SU-DHL-6 (cell line): ENCODE data around the gene CYP26C1.

ENCODE experiments used
- H2AFZ ChIP-seq: fragments of 200-600 bp; sonication (generic); 2 replicates; pipeline ENCODE4 v1.6.1; 2014; ENCODE audit warnings: low read depth, mild to moderate bottlenecking, moderate library complexity, mixed read lengths, antibody characterized with exemption, low read length; ENCODE audit not compliant: severe bottlenecking
- H3F3A ChIP-seq: fragments of 200-600 bp; shearing (Covaris generic); 2 replicates; pipeline ENCODE4 v1.6.0; 2016; ENCODE audit warnings: antibody characterized with exemption, mild to moderate bottlenecking; ENCODE audit not compliant: insufficient read depth
- H3K27ac ChIP-seq: fragments of 200-600 bp; sonication (generic); 2 replicates; pipeline ENCODE4 v1.5.1; 2016; ENCODE audit warnings: low read depth, mild to moderate bottlenecking, low read length, moderate library complexity, mixed read lengths
- H3K27me3 ChIP-seq: fragments of 200-600 bp; sonication (generic), shearing (Covaris generic); 2 replicates; pipeline ENCODE4 v1.6.0; 2014; ENCODE audit warnings: mild to moderate bottlenecking, low read length
- H3K36me3 ChIP-seq: fragments of 200-600 bp; sonication (generic); 2 replicates; pipeline ENCODE4 v1.6.1; 2014; ENCODE audit warnings: mild to moderate bottlenecking, low read length, mixed read lengths
- H3K4me2 ChIP-seq: fragments of 300-600, 200-600 bp; shearing (Covaris generic), sonication (generic); 2 replicates; pipeline ENCODE4 v1.6.0; 2014; ENCODE audit warnings: low read length, low read depth, mild to moderate bottlenecking; ENCODE audit not compliant: poor library complexity, severe bottlenecking
- H3K4me3 ChIP-seq: fragments of 200-600 bp; sonication (generic); 2 replicates; pipeline ENCODE4 v1.5.1; 2014; ENCODE audit warnings: antibody characterized with exemption, low read length, mild to moderate bottlenecking, mixed read lengths; ENCODE audit not compliant: insufficient read depth, poor library complexity, severe bottlenecking
- H3K79me2 ChIP-seq: fragments of 200-600 bp; sonication (generic); 2 replicates; pipeline ENCODE4 v1.6.1; 2014; ENCODE audit warnings: mild to moderate bottlenecking, low read length, moderate library complexity; ENCODE audit not compliant: insufficient read depth
- H3K9ac ChIP-seq: fragments of 200-600 bp; sonication (generic); 2 replicates; pipeline ENCODE4 v1.7.0; 2014; ENCODE audit warnings: mild to moderate bottlenecking, low read length
- H3K9me2 ChIP-seq: fragments of 200-600 bp; sonication (generic); replicated peaks from 2 replicates; pipeline ENCODE4 v1.6.1; 2014; ENCODE audit warnings: low read length; ENCODE audit not compliant: insufficient read depth
- H3K9me3 ChIP-seq: fragments of 200-600 bp; sonication (generic); 2 replicates; pipeline ENCODE4 v1.6.1; 2014; ENCODE audit warnings: low read length, mixed read lengths; ENCODE audit not compliant: insufficient read depth
- H4K20me1 ChIP-seq: fragments of 200-600 bp; sonication (generic); 2 replicates; pipeline ENCODE4 v1.6.1; 2014; ENCODE audit warnings: low read depth, mild to moderate bottlenecking, antibody characterized with exemption, low read length, moderate library complexity, mixed read lengths
- EZH2phosphoT487 ChIP-seq: fragments of 200-600 bp; sonication (generic), shearing (Covaris generic); conservative IDR thresholded peaks from 2 replicates; pipeline ENCODE4 v1.6.1; 2018; ENCODE audit warnings: mild to moderate bottlenecking, antibody characterized with exemption, low read length, moderate library complexity, mixed read lengths
- TF ChIP-seq, protein P1 (sequence below): fragments of 200-600 bp; sonication (generic); IDR thresholded peaks from one replicate; pipeline ENCODE4 v1.5.1; 2017; ENCODE audit warnings: antibody characterized with exemption, mild to moderate bottlenecking, low read length, moderate library complexity; ENCODE audit not compliant: insufficient read depth, poor library complexity, severe bottlenecking

Gene CYP26C1

DNA sequence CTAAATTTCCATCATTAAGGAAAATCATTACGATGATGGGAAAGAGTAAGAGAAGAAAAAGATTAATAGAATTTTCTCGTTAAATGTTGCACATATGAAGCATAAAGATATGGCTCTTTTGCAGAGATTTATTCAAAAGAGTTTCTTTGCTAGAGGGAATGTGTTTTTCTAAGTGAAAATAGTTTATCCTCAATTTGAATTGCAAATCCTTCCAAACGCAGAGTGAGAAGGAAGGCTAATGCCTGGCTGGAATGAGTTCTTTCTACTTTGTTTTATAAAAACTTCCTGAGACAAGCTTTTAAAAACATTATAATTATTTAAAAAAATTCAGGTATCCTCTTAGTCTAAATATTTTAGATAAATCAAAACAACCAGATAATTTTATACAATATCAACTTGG, 27.2 kb downstream of the CYP26C1 start:
- Histone ChIP-seq H3K9me3 (no peaks in the 10 kb centered on the region), H3K27ac (no peak overlapping the region), H3K9ac (no peak overlapping the region), H4K20me1 (no peaks in the 10 kb centered on the region), H3K79me2 (no peaks in the 10 kb centered on the region), H3K4me3 (no peak overlapping the region), H2AFZ (no peak overlapping the region), H3K36me3 (no peaks in the 10 kb centered on the region), H3F3A (no peaks in the 10 kb centered on the region), H3K9me2 (no peaks in the 10 kb centered on the region), H3K27me3 (no peaks in the 10 kb centered on the region), H3K4me2 (no peak overlapping the region)
- no peak for TF ChIP-seq EZH2phosphoT487
- TF ChIP-seq, protein P1, sequence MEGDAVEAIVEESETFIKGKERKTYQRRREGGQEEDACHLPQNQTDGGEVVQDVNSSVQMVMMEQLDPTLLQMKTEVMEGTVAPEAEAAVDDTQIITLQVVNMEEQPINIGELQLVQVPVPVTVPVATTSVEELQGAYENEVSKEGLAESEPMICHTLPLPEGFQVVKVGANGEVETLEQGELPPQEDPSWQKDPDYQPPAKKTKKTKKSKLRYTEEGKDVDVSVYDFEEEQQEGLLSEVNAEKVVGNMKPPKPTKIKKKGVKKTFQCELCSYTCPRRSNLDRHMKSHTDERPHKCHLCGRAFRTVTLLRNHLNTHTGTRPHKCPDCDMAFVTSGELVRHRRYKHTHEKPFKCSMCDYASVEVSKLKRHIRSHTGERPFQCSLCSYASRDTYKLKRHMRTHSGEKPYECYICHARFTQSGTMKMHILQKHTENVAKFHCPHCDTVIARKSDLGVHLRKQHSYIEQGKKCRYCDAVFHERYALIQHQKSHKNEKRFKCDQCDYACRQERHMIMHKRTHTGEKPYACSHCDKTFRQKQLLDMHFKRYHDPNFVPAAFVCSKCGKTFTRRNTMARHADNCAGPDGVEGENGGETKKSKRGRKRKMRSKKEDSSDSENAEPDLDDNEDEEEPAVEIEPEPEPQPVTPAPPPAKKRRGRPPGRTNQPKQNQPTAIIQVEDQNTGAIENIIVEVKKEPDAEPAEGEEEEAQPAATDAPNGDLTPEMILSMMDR, result no peak

GRCh38 chr10:93088466-93088865, 27.9 kb downstream of the CYP26C1 start:
- Histone ChIP-seq H4K20me1 (no peaks in the 10 kb centered on the region), H3K27me3 (no peaks in the 10 kb centered on the region), H3K9ac (no peak overlapping the region), H3K79me2 (no peaks in the 10 kb centered on the region), H3K4me3 (no peak overlapping the region), H2AFZ (no peak overlapping the region), H3K9me2 (no peaks in the 10 kb centered on the region), H3K36me3 (no peaks in the 10 kb centered on the region), H3K9me3 (no peaks in the 10 kb centered on the region), H3K4me2 (no peak overlapping the region), H3K27ac (no peak overlapping the region), H3F3A (no peaks in the 10 kb centered on the region)
- no peak for TF ChIP-seq EZH2phosphoT487
- TF ChIP-seq, protein P1, result no peak

DNA sequence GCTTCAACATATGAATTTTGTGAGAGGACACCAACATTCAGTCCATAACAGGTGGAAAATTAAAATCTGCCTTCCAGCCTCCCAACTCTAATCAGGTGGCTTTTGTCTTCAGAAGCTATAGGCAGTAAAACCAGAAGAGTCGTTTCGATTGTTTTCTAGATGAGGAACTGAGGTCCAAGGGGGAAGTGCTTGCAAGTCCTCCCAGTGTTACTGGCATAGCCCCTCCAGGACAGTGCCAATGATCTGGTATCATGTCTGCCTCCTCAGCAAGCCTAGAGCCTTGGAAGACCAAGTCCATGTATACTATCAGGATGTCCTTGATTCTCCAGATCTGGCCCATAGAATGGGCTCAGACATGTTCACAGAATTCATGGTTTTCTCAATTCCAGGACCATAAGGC, 30.0 kb downstream of the CYP26C1 start:
- Histone ChIP-seq H3K4me3 (no peak overlapping the region), H3F3A (no peaks in the 10 kb centered on the region), H3K79me2 (no peaks in the 10 kb centered on the region), H2AFZ (no peak overlapping the region), H3K9ac (no peak overlapping the region), H3K27ac (no peak overlapping the region), H4K20me1 (no peaks in the 10 kb centered on the region), H3K9me3 (no peaks in the 10 kb centered on the region), H3K9me2 (no peaks in the 10 kb centered on the region), H3K27me3 (no peaks in the 10 kb centered on the region), H3K36me3 (no peaks in the 10 kb centered on the region), H3K4me2 (no peak overlapping the region)
- TF ChIP-seq EZH2phosphoT487, result no peak
- TF ChIP-seq, protein P1, result no peak

- Histone ChIP-seq H3K27ac (no peak overlapping the region), H3K4me3 (no peak overlapping the region), H3K27me3 (no peaks in the 10 kb centered on the region), H3K9ac (no peak overlapping the region), H3K9me3 (no peaks in the 10 kb centered on the region), H3K36me3 (no peaks in the 10 kb centered on the region), H3F3A (no peaks in the 10 kb centered on the region), H3K79me2 (no peaks in the 10 kb centered on the region), H3K4me2 (no peak overlapping the region), H4K20me1 (no peaks in the 10 kb centered on the region), H3K9me2 (no peaks in the 10 kb centered on the region), H2AFZ (no peak overlapping the region)
- no peak for TF ChIP-seq EZH2phosphoT487
- TF ChIP-seq, protein P1, result no peak
These were observed 31.4 kb downstream of the CYP26C1 start for GRCh38 chr10:93091960-93092359.
